DND-41 (cell line): ENCODE measurements around the gene IFIT2.

Experiments
- ATAC-seq: fragments of 200-7000 bp; cut with Tn5 transposase; 3 replicates; pipeline ENCODE4 v1.9.1; 2021; ENCODE audit warnings: low read depth; ENCODE audit not compliant: insufficient read depth
- DNase-seq: peaks from one replicate; pipeline ENCODE4 v3.0.0-alpha.2; 2020
- H2AFZ ChIP-seq: 2 replicates; pipeline ENCODE4 v1.6.0; 2012; ENCODE audit warnings: low read depth, low read length
- H3K27ac ChIP-seq: 2 replicates; pipeline ENCODE4 v1.5.1; 2012; ENCODE audit warnings: low read length, inconsistent platforms
- H3K27me3 ChIP-seq: fragments of 200-600 bp; sonication (generic); 2 replicates; pipeline ENCODE4 v1.6.0; 2012; ENCODE audit warnings: low read length, mild to moderate bottlenecking, inconsistent platforms; ENCODE audit not compliant: insufficient read depth, poor library complexity
- H3K36me3 ChIP-seq: 2 replicates; pipeline ENCODE4 v1.5.1; 2012; ENCODE audit warnings: low read length, inconsistent platforms; ENCODE audit not compliant: insufficient read depth
- H3K4me1 ChIP-seq: 2 replicates; pipeline ENCODE4 v1.5.1; 2012; ENCODE audit warnings: mild to moderate bottlenecking, low read length; ENCODE audit not compliant: insufficient read depth
- H3K4me2 ChIP-seq: 2 replicates; pipeline ENCODE4 v1.6.0; 2012; ENCODE audit warnings: mild to moderate bottlenecking, moderate library complexity, low read length, inconsistent platforms; ENCODE audit not compliant: insufficient read depth
- H3K4me3 ChIP-seq, 2 experiments: fragments of 200-600 bp in 1 of 2; shearing (Covaris generic) in 1 of 2; 2 replicates each; pipeline ENCODE4 v1.5.1; 2012 to 2016; ENCODE audit warnings: inconsistent platforms in 2 of 2, low read length in 2 of 2, mild to moderate bottlenecking in 2 of 2, low read depth in 1 of 2, moderate library complexity in 1 of 2
- H3K79me2 ChIP-seq: 2 replicates; pipeline ENCODE4 v1.6.0; 2012; ENCODE audit warnings: low read length, inconsistent platforms; ENCODE audit not compliant: insufficient read depth
- H3K9ac ChIP-seq: 2 replicates; pipeline ENCODE4 v1.6.0; 2012; ENCODE audit warnings: low read depth, mild to moderate bottlenecking, inconsistent platforms, low read length, moderate library complexity
- H3K9me3 ChIP-seq: 2 replicates; pipeline ENCODE4 v1.5.1; 2012; ENCODE audit warnings: low read length, moderate library complexity, mild to moderate bottlenecking, inconsistent platforms; ENCODE audit not compliant: insufficient read depth, severe bottlenecking
- H4K20me1 ChIP-seq: 2 replicates; pipeline ENCODE4 v1.6.0; 2012; ENCODE audit warnings: low read length; ENCODE audit not compliant: insufficient read depth
- CTCF ChIP-seq: IDR thresholded peaks from 2 replicates; pipeline ENCODE4 v1.5.1; 2012; ENCODE audit warnings: borderline replicate concordance, low read length, moderate library complexity, mild to moderate bottlenecking; ENCODE audit not compliant: poor library complexity, severe bottlenecking; ENCODE audit errors: extremely low read depth
- EZH2 ChIP-seq: IDR thresholded peaks from 3 replicates; pipeline ENCODE4 v1.6.1; 2012; ENCODE audit warnings: borderline replicate concordance, low read depth, mild to moderate bottlenecking, moderate library complexity, low read length, inconsistent platforms; ENCODE audit not compliant: severe bottlenecking

IFIT2 gene

DNA sequence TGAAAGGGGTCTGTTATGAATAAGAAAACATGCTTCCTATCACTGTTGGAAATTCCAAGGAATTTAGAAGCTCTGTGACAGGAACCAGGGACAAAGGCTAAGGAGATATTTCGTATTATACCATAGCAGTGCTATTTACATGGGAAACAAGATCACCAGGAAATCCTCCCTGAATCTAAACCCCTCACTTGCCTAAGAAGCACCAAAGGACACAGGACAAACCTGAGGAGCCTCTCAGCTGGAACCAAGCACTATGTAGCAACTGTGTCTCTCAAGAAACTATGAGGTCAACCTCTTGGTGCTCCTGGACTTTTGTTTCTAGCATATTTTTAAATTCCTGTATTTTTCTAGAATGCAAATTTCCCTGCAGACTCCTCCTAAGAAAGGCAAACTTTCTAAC is 55.2 kb downstream of the IFIT2 start:
- H3K9me3 ChIP-seq, result no peaks in the 10 kb centered on the region
- no peak overlapping the region for H3K4me2 ChIP-seq
- H4K20me1 ChIP-seq, result no peaks in the 10 kb centered on the region
- H3K9ac ChIP-seq, result no peak overlapping the region
- H3K27ac ChIP-seq, result no peak overlapping the region
- no peaks in the 10 kb centered on the region for H3K36me3 ChIP-seq
- DNase-seq, result no peak
- no peak overlapping the region for H3K4me3 ChIP-seq
- H3K4me1 ChIP-seq, result no peaks in the 10 kb centered on the region
- ATAC-seq, result no peak
- TF ChIP-seq EZH2, result no peak
- TF ChIP-seq CTCF, result no peak
- H3K79me2 ChIP-seq, result no peaks in the 10 kb centered on the region
- H3K27me3 ChIP-seq, result no peaks in the 10 kb centered on the region
- H2AFZ ChIP-seq, result no peak overlapping the region

GRCh38 chr10:89357975-89358374 is 56.1 kb downstream of the IFIT2 start:
- Histone ChIP-seq H3K4me2 (no peak overlapping the region), H3K36me3 (no peaks in the 10 kb centered on the region)

More at GRCh38 chr10:89357975-89358374, 56.1 kb downstream of the IFIT2 start:
- no peaks in the 10 kb centered on the region for H3K4me1 ChIP-seq
- H3K27ac ChIP-seq, result no peak overlapping the region
- TF ChIP-seq EZH2 (no peak), CTCF (no peak)
- no peak for ATAC-seq
- no peak overlapping the region for H2AFZ ChIP-seq
- H3K27me3 ChIP-seq, result no peaks in the 10 kb centered on the region
- no peaks in the 10 kb centered on the region for H4K20me1 ChIP-seq
- H3K9me3 ChIP-seq, result no peaks in the 10 kb centered on the region
- H3K4me3 ChIP-seq, result no peak overlapping the region
- no peak overlapping the region for H3K9ac ChIP-seq
- DNase-seq, result no peak
- no peaks in the 10 kb centered on the region for H3K79me2 ChIP-seq
